K562 (cell line): Measurements from ENCODE around the gene HINT3. TPM values are rescaled to one million over a fixed set of nuclear protein-coding genes. Genes with fewer than 3 reads are reported as not detected.

ENCODE experiments used
- CBX2 ChIP-seq: fragments of 200-600 bp; sonication (generic); IDR thresholded peaks from one replicate; pipeline ENCODE4 v1.6.1; 2012; ENCODE audit warnings: mild to moderate bottlenecking, low read length, inconsistent platforms; ENCODE audit not compliant: insufficient read depth, poor library complexity, severe bottlenecking
- CSDE1 ChIP-seq, 2 experiments: fragments of 450-650 bp; IDR thresholded peaks; 2 replicates each; pipeline ENCODE4 v1.6.1; 2016; ENCODE audit warnings: mild to moderate bottlenecking in 1 of 2
- E4F1 ChIP-seq: fragments of 250-450 bp; sonication (Bioruptor Pico); IDR thresholded peaks from 2 replicates; pipeline ENCODE4 v1.5.0; 2021; ENCODE audit warnings: mild to moderate bottlenecking, borderline replicate concordance
- EZH2 ChIP-seq: IDR thresholded peaks from 2 replicates; pipeline ENCODE4 v1.6.1; 2012; ENCODE audit warnings: low read depth, mild to moderate bottlenecking, inconsistent platforms, low read length, borderline replicate concordance
- IRF2 ChIP-seq: sonication (generic); formaldehyde crosslinking; IDR thresholded peaks from 2 replicates; pipeline ENCODE4 v1.8.1; 2022; ENCODE audit warnings: mild to moderate bottlenecking, missing genetic modification reagents
- NFATC3 ChIP-seq: fragments of 450-650 bp; IDR thresholded peaks from 2 replicates; pipeline ENCODE4 v1.6.1; 2017; ENCODE audit warnings: mild to moderate bottlenecking
- PTRF ChIP-seq: fragments of 450-650 bp; IDR thresholded peaks from 2 replicates; pipeline ENCODE4 v1.6.1; 2016; ENCODE audit warnings: mild to moderate bottlenecking, missing genetic modification characterization, missing compliant biosample characterization
- SIRT6 ChIP-seq: IDR thresholded peaks from one replicate; pipeline ENCODE4 v1.6.1; 2012; ENCODE audit warnings: low read depth, mild to moderate bottlenecking, control low read depth, inconsistent platforms, low read length, moderate library complexity
- TCF7L2 ChIP-seq: fragments of 150-350 bp; IDR thresholded peaks from 2 replicates; pipeline ENCODE4 v1.6.1; 2016; ENCODE audit warnings: low read depth, mild to moderate bottlenecking, low read length, moderate library complexity
- TEAD2 ChIP-seq: fragments of 450-650 bp; IDR thresholded peaks from 2 replicates; pipeline ENCODE4 v1.6.1; 2016; ENCODE audit warnings: missing genetic modification characterization, control low read depth, missing compliant biosample characterization
- THRA ChIP-seq: fragments of 450-650 bp; IDR thresholded peaks from 2 replicates; pipeline ENCODE4 v1.6.1; 2017; ENCODE audit warnings: mild to moderate bottlenecking, moderate library complexity
- TRIM28 ChIP-seq: fragments of 450-650 bp; IDR thresholded peaks from 2 replicates; pipeline ENCODE4 v1.6.1; 2017
- XRCC5 ChIP-seq: fragments of 200-400 bp; formaldehyde crosslinking; IDR thresholded peaks from 2 replicates; pipeline ENCODE4 v1.6.1; 2017; ENCODE audit warnings: low read depth, mild to moderate bottlenecking, low read length
- ZBTB49 ChIP-seq: sonication (generic); formaldehyde crosslinking; IDR thresholded peaks from 2 replicates; pipeline ENCODE4 v1.8.0; 2022; ENCODE audit warnings: missing genetic modification reagents, mild to moderate bottlenecking, borderline replicate concordance
- ZBTB8A ChIP-seq: fragments of 450-650 bp; IDR thresholded peaks from 2 replicates; pipeline ENCODE4 v1.6.1; 2018; ENCODE audit warnings: mild to moderate bottlenecking, moderate library complexity; ENCODE audit not compliant: partially characterized antibody
- ZFP36 ChIP-seq: fragments of 150-350 bp; IDR thresholded peaks from 2 replicates; pipeline ENCODE4 v1.6.1; 2018; ENCODE audit warnings: low read length, low read depth; ENCODE audit not compliant: partially characterized antibody
- ZNF274 ChIP-seq: IDR thresholded peaks from 2 replicates; pipeline ENCODE4 v1.6.1; 2011; ENCODE audit warnings: low read depth, mild to moderate bottlenecking, low read length, moderate library complexity, borderline replicate concordance
- ZNF280A ChIP-seq: fragments of 450-650 bp; IDR thresholded peaks from 2 replicates; pipeline ENCODE4 v1.6.1; 2018; ENCODE audit warnings: mild to moderate bottlenecking, low read depth; ENCODE audit not compliant: partially characterized antibody
- ZNF324 ChIP-seq: fragments of 250-450 bp; sonication (Bioruptor Pico); IDR thresholded peaks from 2 replicates; pipeline ENCODE4 v1.4.0; 2020; ENCODE audit warnings: mild to moderate bottlenecking
- ZNF589 ChIP-seq: fragments of 200-800 bp; sonication (Bioruptor generic); IDR thresholded peaks from 2 replicates; pipeline ENCODE4 v1.6.1; 2016; ENCODE audit warnings: low read depth, missing genetic modification characterization, missing compliant biosample characterization
- ZNF695 ChIP-seq: fragments of 450-650 bp; formaldehyde crosslinking; IDR thresholded peaks from 2 replicates; pipeline ENCODE4 v1.4.0; 2020; ENCODE audit warnings: mild to moderate bottlenecking, moderate library complexity
- polyA plus RNA-seq, 8 experiments: library from polyadenylated mRNA; depleted of rRNA in 4 of 8; stranded (reverse) in 5 of 8; unstranded in 3 of 8; fragments of >200 nt; fragmentation: Nextera tagmentation in 2 of 8; fragmentation: Illumina TruSeq in 1 of 8; extraction: Ambion mirVana in 2 of 8; extraction: Trizol in 1 of 8; gene quantifications; 2 replicates each; pipeline versions ENCODE4 v1.2.1 to v1.2.3, GENCODE V29; 2011 to 2014; ENCODE audit warnings: inconsistent platforms in 1 of 8, missing spikeins in 1 of 8
- total RNA-seq, 7 experiments: library from RNA; depleted of rRNA in 6 of 7; stranded (reverse); fragments of >200 nt in 6 of 7; fragmentation: Illumina TruSeq in 2 of 7; extraction: Trizol in 2 of 7; gene quantifications; 2 replicates each; pipeline versions ENCODE4 v1.2.1 to v1.2.3, GENCODE V29; 2011 to 2021; ENCODE audit warnings: low replicate concordance in 1 of 7

Gene HINT3
- total and polyA plus RNA-seq, 9 of the 15 experiments (the other 6 are each of a cell fraction or from before 2014, with no cell fraction given), result 1.4 to 16.6 (median 10.8) TPM

DNA sequence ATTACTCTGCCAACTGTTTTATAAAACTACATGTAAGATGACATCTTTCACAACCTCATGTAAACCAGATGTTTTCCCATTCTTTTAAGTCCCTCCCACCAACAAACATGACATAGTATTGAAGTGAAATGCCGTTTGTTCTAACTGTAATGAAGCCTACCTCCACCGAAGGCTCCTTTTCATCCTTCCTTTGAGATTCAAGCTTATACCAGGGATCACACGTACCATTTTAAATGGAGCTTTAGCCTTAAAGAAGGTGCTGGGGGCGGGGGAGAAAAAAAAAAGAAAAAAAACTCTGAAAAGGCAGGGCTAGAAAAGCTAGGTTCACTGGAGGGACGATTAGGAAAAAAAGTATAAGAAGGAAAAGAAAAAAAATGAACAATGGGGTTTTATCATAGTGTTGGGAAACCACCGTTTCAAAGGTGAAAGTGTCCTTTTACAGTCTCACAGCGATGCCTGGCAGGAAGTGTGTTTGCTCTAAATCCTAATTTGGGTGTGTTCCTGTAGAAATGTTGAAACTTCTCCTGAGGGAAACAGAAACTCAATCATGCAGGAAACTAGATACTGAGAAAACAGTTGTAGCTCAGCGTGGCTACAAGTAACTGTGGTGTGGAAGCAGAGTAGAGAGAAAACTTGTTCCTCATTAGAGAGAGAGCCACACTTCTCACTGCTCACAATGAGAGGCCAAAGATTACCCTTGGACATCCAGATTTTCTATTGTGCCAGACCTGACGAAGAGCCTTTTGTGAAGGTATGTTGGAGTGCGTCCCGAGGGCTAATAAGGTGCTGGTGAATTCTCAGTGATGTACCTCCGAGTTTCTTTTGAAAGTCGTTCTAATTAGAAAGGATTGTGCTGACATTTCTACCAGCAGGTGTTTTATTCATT lies 37.6 kb upstream of the HINT3 start (continued):
- no peak for TF ChIP-seq CSDE1 (IDR thresholded peaks at IDR 0.05)
- TF ChIP-seq ZNF324 (CRISPR knock-in tag), result no peak
- TF ChIP-seq PTRF (tag), result peak; percentile 39; the same call in 1 of the 2 replicates
- no peak for TF ChIP-seq EZH2
- no peak for TF ChIP-seq E4F1 (CRISPR knock-in tag)
- TF ChIP-seq THRA, result no peak
- no peak for TF ChIP-seq TCF7L2
- TF ChIP-seq SIRT6, result no peak
- no peak for TF ChIP-seq NFATC3
- no peak for TF ChIP-seq ZNF274
- TF ChIP-seq ZBTB49 (CRISPR knock-in tag), result no peak
- TF ChIP-seq ZBTB8A, result no peak
- peak; percentile 32 for TF ChIP-seq ZFP36
- no peak for TF ChIP-seq CBX2
- TF ChIP-seq ZNF280A, result no peak
- no peak for TF ChIP-seq ZNF695 (CRISPR knock-in tag)
- no peak for TF ChIP-seq IRF2 (CRISPR knock-in tag)
- no peak for TF ChIP-seq XRCC5
- TF ChIP-seq TEAD2, result no peak
- TF ChIP-seq ZNF589 (CRISPR knock-in tag), result 0 out of 2 replicates have a peak, but pooled peaks have one; percentile 62
- no peak for TF ChIP-seq TRIM28
